Esophagus muscularis mucosa (tissue), 4 donors: Measurements from ENCODE around the gene CEP170. TPM values are rescaled to one million over a fixed set of nuclear protein-coding genes. Genes with fewer than 3 reads are reported as not detected.

Experiments
- DNase-seq: peaks from one replicate; pipeline ENCODE4 v3.0.0-alpha.2; 2017; ENCODE audit errors: extremely low spot score
- H3K27ac ChIP-seq, 4 donors: fragments of 200-600 bp; sonication (generic); replicated peaks in 1 of 4; 1 replicate in 3 of 4; 2 replicates in 1 of 4; pipeline ENCODE4 v1.5.1; 2016 to 2019; ENCODE audit warnings: mild to moderate bottlenecking in 1 of 4
- H3K27me3 ChIP-seq, 4 donors: fragments of 200-600 bp; sonication (generic); one replicate each; pipeline versions ENCODE4 v1.5.1 to v1.6.0; 2016 to 2019
- H3K36me3 ChIP-seq, 4 donors: fragments of 200-600 bp; sonication (generic); one replicate each; pipeline ENCODE4 v1.5.1; 2016 to 2019
- H3K4me1 ChIP-seq, 4 donors: fragments of 200-600 bp; sonication (generic); one replicate each; pipeline ENCODE4 v1.5.1; 2016 to 2019
- H3K4me3 ChIP-seq, 4 donors: fragments of 200-600 bp; sonication (generic); 1 replicate in 2 of 4; 2 replicates in 2 of 4; pipeline ENCODE4 v1.5.1; 2016 to 2019; ENCODE audit warnings: mild to moderate bottlenecking in 4 of 4, moderate library complexity in 1 of 4
- H3K9me3 ChIP-seq, 4 donors: fragments of 200-600 bp; sonication (generic); 1 replicate in 3 of 4; 2 replicates in 1 of 4; pipeline ENCODE4 v1.5.1; 2016 to 2019
- CTCF ChIP-seq, 3 experiments: fragments of 200-600 bp in 2 of 3; fragments of 450-650 bp in 1 of 3; sonication (generic) in 2 of 3; IDR thresholded peaks; one replicate each; pipeline ENCODE4 v1.5.1; 2017 to 2019; ENCODE audit warnings: antibody characterized with exemption in 3 of 3, mild to moderate bottlenecking in 2 of 3, moderate library complexity in 1 of 3
- EP300 ChIP-seq: sonication (generic); formaldehyde crosslinking; IDR thresholded peaks from one replicate; pipeline ENCODE4 v1.6.1; 2017; ENCODE audit warnings: antibody characterized with exemption
- POLR2A ChIP-seq: fragments of 450-650 bp; IDR thresholded peaks from one replicate; pipeline ENCODE4 v1.6.1; 2017; ENCODE audit warnings: antibody characterized with exemption, moderate library complexity, mild to moderate bottlenecking, low read depth
- POLR2AphosphoS5 ChIP-seq, 2 donors: sonication (generic); formaldehyde crosslinking; IDR thresholded peaks; one replicate each; pipeline ENCODE4 v1.6.1; 2017; ENCODE audit warnings: antibody characterized with exemption in 2 of 2
- WGBS: methylation state at CpG from one replicate; pipeline ENCODE4 v1.1.5; 2018; 5-methylcytosine and 5-hydroxymethylcytosine counted together
- intact Hi-C: fragments of 100-400 bp; cut with DNase I; formaldehyde crosslinking; loops from one replicate; pipeline ENCODE4 v1.15.1; 2023
- total RNA-seq, 4 donors: library from RNA; depleted of rRNA; stranded (reverse); fragments of >200 nt; gene quantifications; one replicate each; pipeline versions ENCODE4 v1.1.0 to v1.2.1, GENCODE V29; 2016

Gene CEP170
- total RNA-seq, 4 donors from 2014 or later: 22.2 to 36.0 (median 30.9) TPM

GRCh38 chr1:243286409-243287122, 31.5 kb upstream of the CEP170 start:
- Histone ChIP-seq H3K4me3 (no peak overlapping the region), H3K4me1 (peaks cover 0 to 12% (median 0%) of the 10 kb centered on the region in 4 donors), H3K27me3 (no peaks in the 10 kb centered on the region), H3K27ac (peak overlapping the region in 2 of 4 donors; percentile 12 to 14), H3K9me3 (no peaks in the 10 kb centered on the region), H3K36me3 (peaks cover 0 to 59% (median 34%) of the 10 kb centered on the region in 4 donors)
- intact Hi-C loops: no loop called here
- no peak for DNase-seq
- 73% methylated on average over 8 of the region's 8 CpGs for WGBS
- TF ChIP-seq POLR2A (no peak), EP300 (no peak), CTCF (IDR thresholded peaks at IDR 0.05) (no peak), POLR2AphosphoS5 (IDR thresholded peaks at IDR 0.05) (no peak)

GRCh38 chr1:243281672-243282071, 26.6 kb upstream of the CEP170 start:
- Histone ChIP-seq H3K4me1 (no peaks in the 10 kb centered on the region), H3K27me3 (no peaks in the 10 kb centered on the region), H3K4me3 (no peak overlapping the region), H3K27ac (no peak overlapping the region), H3K9me3 (no peaks in the 10 kb centered on the region), H3K36me3 (peaks cover 0 to 61% (median 37%) of the 10 kb centered on the region in 4 donors)
- TF ChIP-seq POLR2A (no peak), POLR2AphosphoS5 (IDR thresholded peaks at IDR 0.05) (no peak), EP300 (no peak), CTCF (IDR thresholded peaks at IDR 0.05) (no peak)
- 99% methylated on average over 5 of the region's 5 CpGs for WGBS
- intact Hi-C loops: no loop called here
- DNase-seq: no peak

GRCh38 chr1:243280571-243281129, 25.6 kb upstream of the CEP170 start:
- TF ChIP-seq POLR2AphosphoS5 (IDR thresholded peaks at IDR 0.05): no peak
- TF ChIP-seq POLR2A: no peak
- TF ChIP-seq CTCF (IDR thresholded peaks at IDR 0.05): no peak
- no peak for TF ChIP-seq EP300
- Histone ChIP-seq H3K4me1 (no peaks in the 10 kb centered on the region), H3K27me3 (no peaks in the 10 kb centered on the region), H3K9me3 (no peaks in the 10 kb centered on the region), H3K36me3 (peaks cover 0 to 63% (median 37%) of the 10 kb centered on the region in 4 donors), H3K4me3 (no peak overlapping the region), H3K27ac (no peak overlapping the region)
- 71% methylated on average over 3 of the region's 3 CpGs for WGBS
- intact Hi-C loops: no loop called here
- DNase-seq: no peak

GRCh38 chr1:243275316-243275715, 20.2 kb upstream of the CEP170 start:
- TF ChIP-seq POLR2AphosphoS5 (IDR thresholded peaks at IDR 0.05) (no peak), POLR2A (no peak), EP300 (no peak), CTCF (IDR thresholded peaks at IDR 0.05) (no peak)
- DNase-seq: no peak
- Histone ChIP-seq H3K36me3 (peaks cover 0 to 85% (median 44%) of the 10 kb centered on the region in 4 donors), H3K27ac (no peak overlapping the region), H3K27me3 (no peaks in the 10 kb centered on the region), H3K9me3 (no peaks in the 10 kb centered on the region), H3K4me1 (peaks cover 0 to 10% (median 0%) of the 10 kb centered on the region in 4 donors), H3K4me3 (no peak overlapping the region)
- intact Hi-C loops: no loop called here
- 84% methylated on average over 3 of the region's 3 CpGs for WGBS
